ENCODE measurements around the gene OPCML.

Gene OPCML

GRCh38 chr11:132471466-132471865 lies 1060.8 kb downstream of the OPCML start:
- H3K9me2 ChIP-seq (replicated peaks; ENCODE audit: insufficient read depth, low read length): no peaks in the 10 kb centered on the region
- H3K27ac ChIP-seq (ENCODE audit: low read length): no peak overlapping the region
- H3K36me3 ChIP-seq (replicated peaks; ENCODE audit: insufficient read depth, low read length): no peaks in the 10 kb centered on the region
- H3K4me1 ChIP-seq (ENCODE audit: low read length): no peaks in the 10 kb centered on the region
- H3K27me3 ChIP-seq (replicated peaks; ENCODE audit: insufficient read depth, low read length): no peaks in the 10 kb centered on the region
- no peak overlapping the region for H3K4me2 ChIP-seq (ENCODE audit: low read depth, low read length)
- no peak overlapping the region for H3K4me3 ChIP-seq (ENCODE audit: low read length)
- no peak overlapping the region for H3K9ac ChIP-seq (ENCODE audit: low read length)
- TF ChIP-seq CTCF (IDR thresholded peaks at IDR 0.05; ENCODE audit: low read length): no peak
- TF ChIP-seq EZH2phosphoT487 (IDR thresholded peaks at IDR 0.05; ENCODE audit: low read length): no peak
- no peak for TF ChIP-seq EZH2 (optimal IDR thresholded peaks at IDR 0.05; ENCODE audit: low read depth, low read length)
- H2AFZ ChIP-seq (ENCODE audit: low read length): no peak overlapping the region
- H4K20me1 ChIP-seq (ENCODE audit: insufficient read depth, low read length): no peaks in the 10 kb centered on the region
- no peaks in the 10 kb centered on the region for H3K9me3 ChIP-seq (replicated peaks; ENCODE audit: insufficient read depth, low read length)
- no peaks in the 10 kb centered on the region for H3K79me2 ChIP-seq (ENCODE audit: low read length)
- DNase-seq: no peak
- no peaks in the 10 kb centered on the region for H3F3A ChIP-seq (ENCODE audit: insufficient read depth, low read length)

- H3K9ac ChIP-seq (ENCODE audit: low read length): no peak overlapping the region
- H3K27me3 ChIP-seq (replicated peaks; ENCODE audit: insufficient read depth, low read length): no peaks in the 10 kb centered on the region
- H4K20me1 ChIP-seq (ENCODE audit: insufficient read depth, low read length): no peaks in the 10 kb centered on the region
- no peak overlapping the region for H3K4me3 ChIP-seq (ENCODE audit: low read length)
- TF ChIP-seq EZH2phosphoT487 (IDR thresholded peaks at IDR 0.05; ENCODE audit: low read length): no peak
- no peaks in the 10 kb centered on the region for H3F3A ChIP-seq (ENCODE audit: insufficient read depth, low read length)
- H3K36me3 ChIP-seq (replicated peaks; ENCODE audit: insufficient read depth, low read length): no peaks in the 10 kb centered on the region
- H3K4me1 ChIP-seq (ENCODE audit: low read length): no peaks in the 10 kb centered on the region
- no peaks in the 10 kb centered on the region for H3K9me2 ChIP-seq (replicated peaks; ENCODE audit: insufficient read depth, low read length)
- no peak overlapping the region for H2AFZ ChIP-seq (ENCODE audit: low read length)
- no peaks in the 10 kb centered on the region for H3K9me3 ChIP-seq (replicated peaks; ENCODE audit: insufficient read depth, low read length)
- no peak overlapping the region for H3K4me2 ChIP-seq (ENCODE audit: low read depth, low read length)
- DNase-seq: no peak
- H3K79me2 ChIP-seq (ENCODE audit: low read length): no peaks in the 10 kb centered on the region
- H3K27ac ChIP-seq (ENCODE audit: low read length): no peak overlapping the region
Measured at GRCh38 chr11:132466983-132467382, 1065.3 kb downstream of the OPCML start.

DNA sequence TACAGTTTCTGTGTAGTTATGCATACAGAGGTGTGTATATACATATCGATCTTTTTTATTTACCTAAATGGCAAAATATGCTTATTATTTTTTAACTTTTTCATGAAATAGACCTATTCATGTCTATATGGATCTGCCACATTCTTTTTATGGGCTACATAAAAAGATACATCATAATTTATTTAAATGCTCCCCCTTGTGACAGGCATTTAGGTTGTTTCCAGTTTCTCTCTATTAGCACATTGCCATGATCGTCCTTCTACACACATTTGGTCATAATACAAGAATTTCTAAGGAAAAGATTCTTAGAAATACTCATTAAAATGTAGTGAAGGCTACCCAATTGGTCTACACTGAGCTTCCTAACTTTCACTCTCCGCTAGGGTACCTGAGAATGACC lies 1067.4 kb downstream of the OPCML start:
- H3K79me2 ChIP-seq (ENCODE audit: low read length): no peaks in the 10 kb centered on the region
- no peak overlapping the region for H3K4me2 ChIP-seq (ENCODE audit: low read depth, low read length)
- H3K9ac ChIP-seq (ENCODE audit: low read length): no peak overlapping the region
- no peak overlapping the region for H2AFZ ChIP-seq (ENCODE audit: low read length)
- H4K20me1 ChIP-seq (ENCODE audit: insufficient read depth, low read length): no peaks in the 10 kb centered on the region
- H3K27ac ChIP-seq (ENCODE audit: low read length): no peak overlapping the region
- H3K9me3 ChIP-seq (replicated peaks; ENCODE audit: insufficient read depth, low read length): no peaks in the 10 kb centered on the region
- no peak for TF ChIP-seq CTCF (IDR thresholded peaks at IDR 0.05; ENCODE audit: low read length)
- no peak for TF ChIP-seq EZH2phosphoT487 (IDR thresholded peaks at IDR 0.05; ENCODE audit: low read length)
- TF ChIP-seq EZH2 (optimal IDR thresholded peaks at IDR 0.05; ENCODE audit: low read depth, low read length): no peak
- DNase-seq: no peak
- no peak overlapping the region for H3K4me3 ChIP-seq (ENCODE audit: low read length)
- no peaks in the 10 kb centered on the region for H3K36me3 ChIP-seq (replicated peaks; ENCODE audit: insufficient read depth, low read length)
- H3K27me3 ChIP-seq (replicated peaks; ENCODE audit: insufficient read depth, low read length): no peaks in the 10 kb centered on the region
- no peaks in the 10 kb centered on the region for H3K9me2 ChIP-seq (replicated peaks; ENCODE audit: insufficient read depth, low read length)
- H3K4me1 ChIP-seq (ENCODE audit: low read length): no peaks in the 10 kb centered on the region
- no peaks in the 10 kb centered on the region for H3F3A ChIP-seq (ENCODE audit: insufficient read depth, low read length)

DNA sequence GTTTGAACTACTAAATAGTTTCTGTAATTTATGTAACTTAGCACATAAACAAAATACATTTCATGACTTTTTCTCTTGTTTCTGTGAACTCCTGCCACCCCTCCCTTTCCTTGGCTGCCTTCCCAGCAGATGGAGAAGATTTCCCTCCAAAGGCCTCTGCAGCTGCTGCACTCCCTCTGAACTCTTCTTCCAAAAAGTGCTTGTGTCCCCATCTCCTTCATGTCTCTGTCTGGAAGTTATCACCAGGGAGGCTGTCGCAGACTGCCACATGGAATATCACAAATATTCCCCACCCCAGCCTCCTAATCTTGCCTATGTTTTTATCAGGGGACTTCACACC lies 1068.3 kb downstream of the OPCML start:
- TF ChIP-seq CTCF (IDR thresholded peaks at IDR 0.05; ENCODE audit: low read length): no peak
- no peak for TF ChIP-seq EZH2phosphoT487 (IDR thresholded peaks at IDR 0.05; ENCODE audit: low read length)
- TF ChIP-seq EZH2 (optimal IDR thresholded peaks at IDR 0.05; ENCODE audit: low read depth, low read length): no peak
- Histone ChIP-seq H3K4me3 (ENCODE audit: low read length) (no peak overlapping the region), H3K27ac (ENCODE audit: low read length) (no peak overlapping the region), H3K79me2 (ENCODE audit: low read length) (no peaks in the 10 kb centered on the region), H3F3A (ENCODE audit: insufficient read depth, low read length) (no peaks in the 10 kb centered on the region), H4K20me1 (ENCODE audit: insufficient read depth, low read length) (no peaks in the 10 kb centered on the region), H3K9me3 (replicated peaks; ENCODE audit: insufficient read depth, low read length) (no peaks in the 10 kb centered on the region), H3K4me1 (ENCODE audit: low read length) (no peaks in the 10 kb centered on the region), H3K9me2 (replicated peaks; ENCODE audit: insufficient read depth, low read length) (no peaks in the 10 kb centered on the region), H3K4me2 (ENCODE audit: low read depth, low read length) (no peak overlapping the region), H3K36me3 (replicated peaks; ENCODE audit: insufficient read depth, low read length) (no peaks in the 10 kb centered on the region), H3K9ac (ENCODE audit: low read length) (no peak overlapping the region), H3K27me3 (replicated peaks; ENCODE audit: insufficient read depth, low read length) (no peaks in the 10 kb centered on the region), H2AFZ (ENCODE audit: low read length) (no peak overlapping the region)
- no peak for DNase-seq
